Measurements from ENCODE around the gene ZP2.
A peak's percentile ranks its signal among the peaks of the same experiment; 100 is the strongest.
"Not testable (repeated sequence)": the region's sequence is repeated elsewhere in the genome, so short reads cannot be mapped to it uniquely, and the experiment has no call there.

ZP2 gene

GRCh38 chr16:21208446-21209230, 2.7 kb downstream of the ZP2 start:
- no peak for DNase-seq

GRCh38 chr16:21206550-21206949, 4.8 kb downstream of the ZP2 start:
- DNase-seq: no peak

GRCh38 chr16:21205303-21205702, 6.1 kb downstream of the ZP2 start:
- DNase-seq: no peak

- DNase-seq: no peak
These were observed 8.1 kb downstream of the ZP2 start for GRCh38 chr16:21203155-21203797.

GRCh38 chr16:21199607-21200218, 11.7 kb downstream of the ZP2 start:
- no peak for DNase-seq

- DNase-seq: no peak
These were observed 13.8 kb downstream of the ZP2 start for GRCh38 chr16:21197621-21198020.

- peak; percentile 17 to 70 for DNase-seq
These were observed 14.3 kb downstream of the ZP2 start for GRCh38 chr16:21197112-21197511.

- not testable (repeated sequence) for DNase-seq
These were observed 16.0 kb downstream of the ZP2 start for GRCh38 chr16:21195330-21195729.

- DNase-seq: no peak
These were observed 16.5 kb downstream of the ZP2 start for GRCh38 chr16:21194771-21195301.

GRCh38 chr16:21192991-21193390, 18.4 kb downstream of the ZP2 start:
- DNase-seq: no peak

- DNase-seq: no peak
These were observed 20.8 kb downstream of the ZP2 start for GRCh38 chr16:21190599-21190998.

GRCh38 chr16:21190013-21190412, 21.4 kb downstream of the ZP2 start:
- DNase-seq: no peak

- DNase-seq: no peak
These were observed 22.1 kb downstream of the ZP2 start for GRCh38 chr16:21189311-21189710.

GRCh38 chr16:21186326-21186691, 25.1 kb downstream of the ZP2 start:
- no peak for DNase-seq

GRCh38 chr16:21185659-21186325, 25.6 kb downstream of the ZP2 start:
- DNase-seq: no peak

- DNase-seq: no peak
These were observed 26.5 kb downstream of the ZP2 start for GRCh38 chr16:21184834-21185233.

- DNase-seq: no peak
These were observed 27.4 kb downstream of the ZP2 start for GRCh38 chr16:21183995-21184394.

GRCh38 chr16:21179983-21180365, 31.4 kb downstream of the ZP2 start:
- no peak for DNase-seq

GRCh38 chr16:21179126-21179982, 32.0 kb downstream of the ZP2 start:
- no peak for DNase-seq

GRCh38 chr16:21175397-21175796, 36.0 kb downstream of the ZP2 start:
- no peak for DNase-seq

- DNase-seq: no peak
These were observed 38.7 kb downstream of the ZP2 start for GRCh38 chr16:21172650-21173049.

GRCh38 chr16:21170116-21170515, 41.3 kb downstream of the ZP2 start:
- DNase-seq: not testable (repeated sequence)
